IMR-90 (cell line): ENCODE results near the gene PRPF40A. TPM values are rescaled to one million over a fixed set of nuclear protein-coding genes. Genes with fewer than 3 reads are reported as not detected.

Experiments
- ATAC-seq: fragments of 200-7000 bp; cut with Tn5 transposase; 2 replicates; pipeline ENCODE4 v1.9.1; 2020; ENCODE audit warnings: low read depth, mild to moderate bottlenecking, moderate library complexity
- Bru-seq: library from RNA; stranded (reverse); fragments of 400-500 nt; gene quantifications from one replicate; lab custom pipeline; 2021; lab: Mats Ljungman, UMichigan
- BruChase-seq, 2 experiments: library from RNA; stranded (reverse); fragments of 400-500 nt; gene quantifications; one replicate each; lab custom pipeline; 2021; lab: Mats Ljungman, UMichigan
- BruUV-seq: library from RNA; stranded (reverse); fragments of 400-500 nt; replicated peaks from 2 replicates; lab custom pipeline; 2021; lab: Mats Ljungman, UMichigan
- CTCF ChIA-PET: fragments of 300-600 bp; formaldehyde crosslinking; extraction: SDS; loops from one replicate; lab custom pipeline; 2021; ENCODE audit warnings: antibody characterized with exemption; lab: Yijun Ruan, JAX
- POLR2A ChIA-PET: fragments of 300-600 bp; sonication (Branson Sonifier 250); formaldehyde crosslinking; loops from one replicate; lab custom pipeline; 2022; ENCODE audit warnings: antibody characterized with exemption; ENCODE audit not compliant: unreplicated experiment; lab: Charles Lee
- DNase-seq: peaks from one replicate; pipeline ENCODE4 v3.0.0; 2013
- H2AFZ ChIP-seq: replicated peaks from 2 replicates; pipeline ENCODE3; 2013; ENCODE audit warnings: low read length, mild to moderate bottlenecking; ENCODE audit not compliant: poor library complexity
- H2AK5ac ChIP-seq: 2 replicates; pipeline ENCODE4 v1.6.1; 2013; ENCODE audit warnings: low read depth, low read length, inconsistent platforms
- H2AK9ac ChIP-seq: replicated peaks from 2 replicates; pipeline ENCODE3; 2013; ENCODE audit warnings: mild to moderate bottlenecking, low read depth, low read length, moderate library complexity; ENCODE audit not compliant: poor library complexity
- H2BK120ac ChIP-seq: 2 replicates; pipeline ENCODE4 v1.6.1; 2013; ENCODE audit warnings: low read depth, low read length, inconsistent platforms
- H2BK15ac ChIP-seq: 3 replicates; pipeline ENCODE4 v1.6.1; 2013; ENCODE audit warnings: low read depth, low read length, inconsistent platforms
- H2BK20ac ChIP-seq: 2 replicates; pipeline ENCODE4 v1.6.1; 2013; ENCODE audit warnings: low read depth, mild to moderate bottlenecking, inconsistent platforms, low read length, moderate library complexity
- H2BK5ac ChIP-seq: 2 replicates; pipeline ENCODE4 v1.6.1; 2013; ENCODE audit warnings: mild to moderate bottlenecking, low read depth, low read length, inconsistent platforms; ENCODE audit not compliant: poor library complexity, severe bottlenecking
- H3K14ac ChIP-seq: replicated peaks from 2 replicates; pipeline ENCODE4 v1.6.1; 2013; ENCODE audit warnings: low read depth, low read length, inconsistent platforms
- H3K18ac ChIP-seq: 2 replicates; pipeline ENCODE4 v1.6.1; 2013; ENCODE audit warnings: low read depth, low read length, control low read depth
- H3K23ac ChIP-seq: 2 replicates; pipeline ENCODE4 v1.6.1; 2013; ENCODE audit warnings: low read depth, low read length, inconsistent platforms
- H3K27ac ChIP-seq: 2 replicates; pipeline ENCODE4 v1.5.1; 2013; ENCODE audit warnings: mild to moderate bottlenecking, control low read depth, low read length; ENCODE audit not compliant: insufficient read depth
- H3K27me3 ChIP-seq: 2 replicates; pipeline ENCODE4 v1.6.1; 2013; ENCODE audit warnings: low read length; ENCODE audit not compliant: control insufficient read depth, insufficient read depth
- H3K36me3 ChIP-seq: 2 replicates; pipeline ENCODE4 v1.6.1; 2013; ENCODE audit warnings: low read length, mixed read lengths; ENCODE audit not compliant: control insufficient read depth, insufficient read depth
- H3K4ac ChIP-seq: 2 replicates; pipeline ENCODE4 v1.6.1; 2013; ENCODE audit warnings: low read depth, low read length, inconsistent platforms
- H3K4me1 ChIP-seq: 2 replicates; pipeline ENCODE4 v1.6.1; 2013; ENCODE audit warnings: low read length, mixed read lengths; ENCODE audit not compliant: control insufficient read depth, insufficient read depth
- H3K4me2 ChIP-seq: 2 replicates; pipeline ENCODE4 v1.6.1; 2013; ENCODE audit warnings: low read depth, mild to moderate bottlenecking, control low read depth, low read length, moderate library complexity
- H3K4me3 ChIP-seq: 2 replicates; pipeline ENCODE4 v1.5.1; 2013; ENCODE audit warnings: low read depth, mild to moderate bottlenecking, control low read depth, low read length, moderate library complexity; ENCODE audit not compliant: insufficient read depth
- H3K56ac ChIP-seq: 2 replicates; pipeline ENCODE4 v1.6.1; 2013; ENCODE audit warnings: low read length, inconsistent platforms; ENCODE audit not compliant: insufficient read depth; ENCODE audit errors: extremely low read depth
- H3K79me1 ChIP-seq, 2 experiments: 2 replicates each; pipeline ENCODE4 v1.6.1; 2013; ENCODE audit warnings: low read length in 2 of 2, inconsistent platforms in 1 of 2, low read depth in 1 of 2
- H3K9ac ChIP-seq: 2 replicates; pipeline ENCODE4 v1.6.1; 2013; ENCODE audit warnings: low read depth, low read length, control low read depth
- H3K9me1 ChIP-seq: 2 replicates; pipeline ENCODE4 v1.6.1; 2013; ENCODE audit warnings: low read length, inconsistent platforms; ENCODE audit not compliant: insufficient read depth
- H3K9me3 ChIP-seq: 2 replicates; pipeline ENCODE4 v1.6.1; 2013; ENCODE audit warnings: low read length; ENCODE audit not compliant: control insufficient read depth, insufficient read depth
- H4K20me1 ChIP-seq: 2 replicates; pipeline ENCODE4 v1.6.1; 2013; ENCODE audit warnings: low read length, inconsistent platforms; ENCODE audit not compliant: insufficient read depth
- H4K5ac ChIP-seq: 2 replicates; pipeline ENCODE4 v1.6.1; 2013; ENCODE audit warnings: mild to moderate bottlenecking, low read depth, low read length, control low read depth
- H4K8ac ChIP-seq, 2 experiments: 2 replicates each; pipeline ENCODE4 v1.6.1; 2013; ENCODE audit warnings: low read depth in 2 of 2, low read length in 2 of 2, control low read depth in 1 of 2, inconsistent platforms in 1 of 2
- H4K91ac ChIP-seq: 2 replicates; pipeline ENCODE4 v1.6.1; 2013; ENCODE audit warnings: low read depth, low read length, inconsistent platforms; ENCODE audit not compliant: insufficient read depth
- BHLHE40 ChIP-seq: fragments of 150-350 bp; IDR thresholded peaks from 2 replicates; pipeline ENCODE4 v1.6.1; 2016; ENCODE audit warnings: mild to moderate bottlenecking, low read depth, low read length
- CHD1 ChIP-seq: IDR thresholded peaks from 2 replicates; pipeline ENCODE4 v1.6.1; 2012; ENCODE audit warnings: low read depth, low read length, improper control_type of control experiment
- ELK1 ChIP-seq: fragments of 150-350 bp; IDR thresholded peaks from 2 replicates; pipeline ENCODE4 v1.6.1; 2016; ENCODE audit warnings: low read depth, mild to moderate bottlenecking, low read length, moderate library complexity, borderline replicate concordance
- FOS ChIP-seq: fragments of 150-350 bp; IDR thresholded peaks from 2 replicates; pipeline ENCODE4 v1.6.1; 2016; ENCODE audit warnings: low read depth, low read length
- MAFK ChIP-seq: IDR thresholded peaks from 2 replicates; pipeline ENCODE4 v1.6.1; 2012; ENCODE audit warnings: low read depth, low read length, improper control_type of control experiment
- MAZ ChIP-seq: IDR thresholded peaks from 2 replicates; pipeline ENCODE4 v1.6.1; 2012; ENCODE audit warnings: low read depth, mild to moderate bottlenecking, low read length, improper control_type of control experiment, moderate library complexity, borderline replicate concordance
- MXI1 ChIP-seq: IDR thresholded peaks from 2 replicates; pipeline ENCODE4 v1.6.1; 2012; ENCODE audit warnings: low read depth, mild to moderate bottlenecking, low read length, moderate library complexity, borderline replicate concordance
- NFE2L2 ChIP-seq: fragments of 150-350 bp; IDR thresholded peaks from 2 replicates; pipeline ENCODE4 v1.6.1; 2016; ENCODE audit warnings: low read depth, mild to moderate bottlenecking, low read length
- POLR2A ChIP-seq: IDR thresholded peaks from 2 replicates; pipeline ENCODE4 v1.6.1; 2012; ENCODE audit warnings: mild to moderate bottlenecking, low read depth, low read length
- RAD21 ChIP-seq: IDR thresholded peaks from 2 replicates; pipeline ENCODE4 v1.6.1; 2012; ENCODE audit warnings: low read length, improper control_type of control experiment
- RFX5 ChIP-seq: IDR thresholded peaks from 2 replicates; pipeline ENCODE4 v1.8.0; 2012; ENCODE audit warnings: low read depth, mild to moderate bottlenecking, low read length, moderate library complexity
- SMC3 ChIP-seq: fragments of 150-350 bp; IDR thresholded peaks from 2 replicates; pipeline ENCODE4 v1.6.1; 2016; ENCODE audit warnings: low read depth, mild to moderate bottlenecking, antibody characterized with exemption, low read length, moderate library complexity
- WGBS, 2 experiments: methylation state at CpG; one replicate each; pipeline versions ENCODE4 v1.1.5 to v1.1.7; 2013; ENCODE audit warnings: missing lambda C conversion rate in 2 of 2; ENCODE audit not compliant: insufficient read length in 1 of 2; ENCODE audit errors: extremely low coverage in 2 of 2; 5-methylcytosine and 5-hydroxymethylcytosine counted together
- dilution Hi-C: fragments of 300-500 bp; cut with HindIII; formaldehyde crosslinking; loops from one replicate; pipeline ENCODE4 v1.14.3; 2018; ENCODE audit warnings: low sequenced_read_pairs; ENCODE audit not compliant: unreplicated experiment
- in situ Hi-C: fragments of 300-500 bp; cut with MboI; formaldehyde crosslinking; loops from 3 replicates; pipeline ENCODE4 v1.14.3; 2019; ENCODE audit warnings: low sequenced_read_pairs, inconsistent platforms, mixed read lengths
- intact Hi-C: fragments of 100-400 bp; cut with micrococcal nuclease; formaldehyde crosslinking; loops from 2 replicates; pipeline ENCODE4 v1.10.0; 2022
- long read RNA-seq: library from polyadenylated mRNA; unstranded; transcript quantifications from one replicate; pipeline ENCODE4 v2.0.0, GENCODE V29; 2021; ENCODE audit not compliant: unreplicated experiment
- polyA plus RNA-seq, 3 experiments: library from polyadenylated mRNA; depleted of rRNA; stranded (reverse); fragments of >200 nt; gene quantifications; 2 replicates each; pipeline ENCODE4 v1.2.3, GENCODE V29; 2012; ENCODE audit warnings: low replicate concordance in 1 of 3
- total RNA-seq: library from RNA; depleted of rRNA; stranded (reverse); fragments of >200 nt; gene quantifications from 2 replicates; pipeline ENCODE4 v1.2.3, GENCODE V29; 2012; rRNA removed
- TF ChIP-seq, protein P1 (sequence below): fragments of 150-350 bp; IDR thresholded peaks from 2 replicates; pipeline ENCODE4 v1.6.1; 2017; ENCODE audit warnings: mild to moderate bottlenecking, antibody characterized with exemption, low read length, low read depth

Gene PRPF40A
- total RNA-seq (150 and 168 TPM in 2 replicates), polyA plus RNA-seq (2012; rRNA removed) (49.1 and 58.7 TPM in 2 replicates), Bru-seq, nascent RNA (percentile 91 among the genes with signal in this experiment), BruChase-seq, experiment 1, labeled RNA remaining after a 6-hour chase (percentile 82 among the genes with signal in this experiment), BruChase-seq, experiment 2, labeled RNA remaining after a 2-hour chase (percentile 86 among the genes with signal in this experiment)
- polyA plus RNA-seq (2012; cell fraction: cytosol; rRNA removed): 21.3 and 26.3 TPM in 2 replicates
- 46.3 and 80.3 TPM in 2 replicates for polyA plus RNA-seq (2012; cell fraction: nucleus; rRNA removed; ENCODE audit: low replicate concordance)
- long read RNA-seq, partial matches to known transcripts: 51 of 84 reads
- long read RNA-seq, other reads (novel, unspliced or antisense): 30 of 84 reads

DNA sequence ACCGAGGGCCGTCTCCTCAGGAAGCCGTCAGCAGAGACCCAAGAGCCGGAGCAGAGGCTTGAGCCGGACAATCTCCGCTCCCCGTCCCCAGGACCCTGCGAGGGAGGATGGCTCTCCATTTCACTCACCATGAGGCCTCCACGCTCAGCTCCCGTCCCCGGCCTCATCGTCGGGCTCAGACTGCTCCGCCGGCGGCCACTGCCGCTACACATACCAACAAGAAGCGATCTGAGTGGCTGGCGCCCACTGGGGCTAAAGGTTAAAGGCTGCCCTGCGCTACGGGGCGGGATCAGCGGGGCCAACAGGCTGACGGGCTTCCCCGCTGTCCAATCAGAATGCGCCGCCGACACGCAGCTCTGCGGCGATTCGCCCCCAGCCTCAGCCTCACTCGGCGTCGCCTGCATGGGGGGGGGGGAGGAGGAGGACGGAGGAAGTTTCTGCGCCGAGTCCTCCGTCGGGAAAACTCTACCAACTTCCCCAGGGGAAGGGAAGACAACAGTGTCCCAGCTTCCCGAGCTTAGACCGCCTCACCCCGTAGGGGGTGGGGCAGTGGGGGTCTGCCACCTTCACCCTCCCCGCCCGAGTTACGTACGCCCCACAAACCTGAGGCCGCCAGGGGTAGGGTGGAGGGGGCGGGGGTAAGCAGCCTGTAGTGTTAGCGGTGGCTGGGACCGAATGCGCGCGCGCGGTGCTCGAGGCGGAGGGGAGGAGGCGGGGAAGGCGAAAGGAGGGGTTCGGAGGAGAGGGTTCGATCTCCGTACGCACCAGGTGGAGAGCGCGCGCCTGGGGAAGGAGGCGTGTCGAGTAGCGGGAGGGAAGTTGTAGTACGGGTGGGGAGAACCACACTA lies at the start of gene PRPF40A:
PRPF40A (minus strand) TSS at position 234 of the 848 bp plus-strand sequence; CDS start at position 212, 22 bp downstream.
- H3K9me3 ChIP-seq: no peaks in the 10 kb centered on the region
- intact Hi-C loops: no loop called here
- peak within 1 kb of the TSS; percentile 98 for H3K56ac ChIP-seq
- peak; percentile 90 for ATAC-seq
- peak within 1 kb of the TSS; percentile 99 for H2BK120ac ChIP-seq
- H3K9me1 ChIP-seq: no peaks in the 10 kb centered on the region
- peak within 1 kb of the TSS; percentile 92 for H3K4me3 ChIP-seq
- peak within 1 kb of the TSS; percentile 75 for H2AK5ac ChIP-seq
- H2BK15ac ChIP-seq: peak within 1 kb of the TSS; percentile 88; the same call in 2 of the 3 replicates
- peak within 1 kb of the TSS; percentile 94 for H3K9ac ChIP-seq
- 0 out of 2 replicates have a peak, but pooled peaks cover 1% of the 10 kb centered on the region for H3K36me3 ChIP-seq
- H3K14ac ChIP-seq: peak within 1 kb of the TSS; percentile 99
- H2AFZ ChIP-seq: peak within 1 kb of the TSS; percentile 100
- no TSS peak for BruUV-seq
- peaks cover 2% of the 10 kb centered on the region; the same call in 1 of the 2 replicates for H3K4me1 ChIP-seq
- peak within 1 kb of the TSS; percentile 96 for H2AK9ac ChIP-seq
- in situ Hi-C loops: no loop called here
- POLR2A ChIA-PET: interaction anchor here (0.6 kb wide), 1 partner anchor 45 kb away, joined by 17 read pairs; no protein-coding TSS in a partner anchor
- peak within 1 kb of the TSS; percentile 97 for H2BK5ac ChIP-seq
- dilution Hi-C loops: no loop called here
- peak within 1 kb of the TSS; percentile 99 for H3K23ac ChIP-seq
- H4K91ac ChIP-seq: peak within 1 kb of the TSS; percentile 92
- peak within 1 kb of the TSS; percentile 90 for H4K5ac ChIP-seq
- peak within 1 kb of the TSS; percentile 92; the same call in 1 of the 2 replicates for H2BK20ac ChIP-seq
- peaks cover 3 to 26% of the 10 kb centered on the region in 2 experiments; a peak in 3 of 4 replicates for H3K79me1 ChIP-seq
- peak within 1 kb of the TSS; percentile 90 for H3K4me2 ChIP-seq
- peaks cover 6% of the 10 kb centered on the region; the same call in 1 of the 2 replicates for H4K20me1 ChIP-seq
- peak; percentile 98 for DNase-seq
- no peaks in the 10 kb centered on the region for H3K27me3 ChIP-seq
- peak within 1 kb of the TSS; percentile 92 for H3K18ac ChIP-seq
- no peak for TF ChIP-seq NFE2L2
- TF ChIP-seq BHLHE40: no peak; the same call in 1 of the 2 replicates
- TF ChIP-seq POLR2A: peak; percentile 82
- no peak for TF ChIP-seq SMC3
- 0 out of 2 replicates have a peak, but pooled peaks have one; percentile 15 for TF ChIP-seq RFX5
- no peak for TF ChIP-seq MAFK
- TF ChIP-seq MXI1: peak; percentile 64; the same call in 1 of the 2 replicates
- no peak for TF ChIP-seq CHD1
- TF ChIP-seq MAZ: peak; percentile 93
- TF ChIP-seq, protein P1, sequence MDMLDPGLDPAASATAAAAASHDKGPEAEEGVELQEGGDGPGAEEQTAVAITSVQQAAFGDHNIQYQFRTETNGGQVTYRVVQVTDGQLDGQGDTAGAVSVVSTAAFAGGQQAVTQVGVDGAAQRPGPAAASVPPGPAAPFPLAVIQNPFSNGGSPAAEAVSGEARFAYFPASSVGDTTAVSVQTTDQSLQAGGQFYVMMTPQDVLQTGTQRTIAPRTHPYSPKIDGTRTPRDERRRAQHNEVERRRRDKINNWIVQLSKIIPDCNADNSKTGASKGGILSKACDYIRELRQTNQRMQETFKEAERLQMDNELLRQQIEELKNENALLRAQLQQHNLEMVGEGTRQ: 0 out of 2 replicates have a peak, but pooled peaks have one; percentile 11
- TF ChIP-seq FOS: peak; percentile 64; the same call in 1 of the 2 replicates
- TF ChIP-seq RAD21: no peak
- TF ChIP-seq ELK1: no peak
- CTCF ChIA-PET: interaction anchor here (0.7 kb wide), 1 partner anchor 82 kb away, joined by 3 read pairs; no protein-coding TSS in a partner anchor
- peak within 1 kb of the TSS; percentile 88 to 98 for H4K8ac ChIP-seq
- peak within 1 kb of the TSS; percentile 99 for H3K4ac ChIP-seq
- WGBS, 2 experiments: 0% methylated on average over 21 of the region's 71 CpGs; no CpG with 5 or more reads in 1 of the 2 experiments
- peak within 1 kb of the TSS; percentile 96 for H3K27ac ChIP-seq
